Endothelial cell of umbilical vein (primary cell): ENCODE results near the gene ZC3H12C. TPM values are rescaled to one million over a fixed set of nuclear protein-coding genes. Genes with fewer than 3 reads are reported as not detected.

Experiments
- BruUV-seq: library from RNA; stranded (reverse); fragments of 400-500 nt; replicated peaks from 2 replicates; lab custom pipeline; 2021; lab: Mats Ljungman, UMichigan
- CTCF ChIA-PET: fragments of 300-600, 350-600 bp; sonication (Branson Sonifier 250); formaldehyde crosslinking; loops from one replicate; lab custom pipeline; 2021; ENCODE audit warnings: antibody characterized with exemption, inconsistent platforms; lab: Charles Lee
- POLR2A ChIA-PET: fragments of 300-600, 350-600 bp; sonication (Branson Sonifier 250); formaldehyde crosslinking; loops from one replicate; lab custom pipeline; 2021; ENCODE audit warnings: antibody characterized with exemption, inconsistent platforms; lab: Charles Lee
- DNase-seq: peaks from one replicate; pipeline ENCODE4 v3.0.0-alpha.2; 2011; ENCODE audit warnings: low read depth, low spot score
- FAIRE-seq: peaks from 2 replicates; lab custom pipeline; 2011; peaks lifted over from hg19 to GRCh38; lab: Jason Lieb, UNC
- H2AFZ ChIP-seq: 2 replicates; pipeline ENCODE4 v1.6.0; 2012; ENCODE audit warnings: low read depth, low read length, control low read depth, inconsistent platforms
- H3K27ac ChIP-seq: 2 replicates; pipeline ENCODE4 v1.5.1; 2011; ENCODE audit warnings: low read depth, mild to moderate bottlenecking, control low read depth, low read length, moderate library complexity; ENCODE audit not compliant: insufficient read depth
- H3K27me3 ChIP-seq, 2 experiments: 2 replicates each; pipeline versions ENCODE4 v1.6.0 to v1.6.1; 2011; ENCODE audit warnings: low read length in 2 of 2, mixed read lengths in 1 of 2; ENCODE audit not compliant: control insufficient read depth in 2 of 2, insufficient read depth in 2 of 2
- H3K36me3 ChIP-seq, 2 experiments: 2 replicates in 1 of 2; 3 replicates in 1 of 2; pipeline ENCODE4 v1.5.1; 2011; ENCODE audit warnings: low read length in 2 of 2, mild to moderate bottlenecking in 1 of 2, moderate library complexity in 1 of 2; ENCODE audit not compliant: control insufficient read depth in 2 of 2, insufficient read depth in 2 of 2; ENCODE audit errors: extremely low read depth in 1 of 2
- H3K4me1 ChIP-seq: 3 replicates; pipeline ENCODE4 v1.5.1; 2011; ENCODE audit warnings: mild to moderate bottlenecking, low read length; ENCODE audit not compliant: control insufficient read depth, insufficient read depth; ENCODE audit errors: extremely low read depth
- H3K4me2 ChIP-seq: 2 replicates; pipeline ENCODE4 v1.6.1; 2011; ENCODE audit warnings: low read length, control low read depth, mixed read lengths; ENCODE audit not compliant: insufficient read depth
- H3K4me3 ChIP-seq, 3 experiments: fragments of 200-600 bp in 1 of 3; sonication (generic), shearing (Covaris generic) in 1 of 3; replicated peaks in 1 of 3; 2 replicates each; pipeline ENCODE4 v1.5.1; 2011 to 2016; ENCODE audit warnings: control low read depth in 3 of 3, low read length in 3 of 3, mild to moderate bottlenecking in 2 of 3, inconsistent platforms in 1 of 3, low read depth in 1 of 3, moderate library complexity in 1 of 3; ENCODE audit not compliant: insufficient read depth in 1 of 3
- H3K79me2 ChIP-seq: 2 replicates; pipeline ENCODE4 v1.6.0; 2012; ENCODE audit warnings: low read length, inconsistent platforms; ENCODE audit not compliant: control insufficient read depth, insufficient read depth
- H3K9ac ChIP-seq: replicated peaks from 2 replicates; pipeline ENCODE3; 2011; ENCODE audit warnings: low read length, control low read depth; ENCODE audit not compliant: insufficient read depth; ENCODE audit errors: extremely low read depth
- H3K9me1 ChIP-seq: replicated peaks from 3 replicates; pipeline ENCODE4 v1.6.0; 2011; ENCODE audit warnings: mild to moderate bottlenecking, low read length; ENCODE audit not compliant: control insufficient read depth, insufficient read depth; ENCODE audit errors: extremely low read depth
- H3K9me3 ChIP-seq: replicated peaks from 2 replicates; pipeline ENCODE4 v1.5.1; 2012; ENCODE audit warnings: low read length, inconsistent platforms; ENCODE audit not compliant: control insufficient read depth, insufficient read depth
- H4K20me1 ChIP-seq: replicated peaks from 2 replicates; pipeline ENCODE3; 2011; ENCODE audit warnings: mild to moderate bottlenecking, low read length; ENCODE audit not compliant: control insufficient read depth, insufficient read depth; ENCODE audit errors: extremely low read depth
- EZH2 ChIP-seq: IDR thresholded peaks from 2 replicates; pipeline ENCODE4 v1.6.1; 2012; ENCODE audit warnings: borderline replicate concordance, low read depth, mild to moderate bottlenecking, moderate library complexity, low read length, inconsistent platforms; ENCODE audit not compliant: severe bottlenecking
- FOS ChIP-seq: IDR thresholded peaks from 2 replicates; pipeline ENCODE4 v1.6.1; 2011; ENCODE audit warnings: mild to moderate bottlenecking, low read length, moderate library complexity, borderline replicate concordance; ENCODE audit not compliant: insufficient read depth
- GATA2 ChIP-seq: IDR thresholded peaks from 2 replicates; pipeline ENCODE4 v1.7.0; 2011; ENCODE audit warnings: low read depth, mild to moderate bottlenecking, moderate library complexity, mixed read lengths, low read length; ENCODE audit not compliant: insufficient read length, insufficient read depth
- JUN ChIP-seq: IDR thresholded peaks from 2 replicates; pipeline ENCODE4 v1.6.1; 2011; ENCODE audit warnings: borderline replicate concordance, low read depth; ENCODE audit not compliant: insufficient read length, insufficient read depth
- MYC ChIP-seq: IDR thresholded peaks from one replicate; pipeline ENCODE4 v1.6.1; 2011; ENCODE audit warnings: mild to moderate bottlenecking, low read depth, low read length
- POLR2A ChIP-seq: IDR thresholded peaks from 2 replicates; pipeline ENCODE4 v1.6.1; 2012; ENCODE audit warnings: low read depth, mild to moderate bottlenecking, control low read depth, low read length
- POLR2AphosphoS5 ChIP-seq: IDR thresholded peaks from 2 replicates; pipeline ENCODE4 v1.6.1; 2012; ENCODE audit warnings: low read depth, mild to moderate bottlenecking, control low read depth, low read length, moderate library complexity; ENCODE audit not compliant: insufficient read depth
- dilution Hi-C: fragments of 300-500 bp; cut with MboI; formaldehyde crosslinking; loops from one replicate; pipeline ENCODE4 v1.15.0; 2019; ENCODE audit warnings: low sequenced_read_pairs; ENCODE audit not compliant: extremely low pct_ligation_motif_present
- intact Hi-C: fragments of 100-400 bp; cut with micrococcal nuclease; formaldehyde crosslinking; loops from one replicate; pipeline ENCODE4 v1.10.0; 2022
- polyA plus RNA-seq, 4 experiments: library from polyadenylated mRNA; depleted of rRNA in 3 of 4; stranded (reverse) in 3 of 4; unstranded in 1 of 4; fragments of >200 nt; gene quantifications; 2 replicates each; pipeline versions ENCODE4 v1.2.1 to v1.2.3, GENCODE V29; 2011 to 2012; ENCODE audit warnings: missing spikeins in 1 of 4
- total RNA-seq: library from RNA; stranded (reverse); gene quantifications from 2 replicates; pipeline ENCODE4 v1.2.3, GENCODE V29; 2021
- TF ChIP-seq, protein P1 (sequence below), 2 donors: IDR thresholded peaks; 1 replicate in 1 of 2; 2 replicates in 1 of 2; pipeline ENCODE4 v1.5.1; 2011; ENCODE audit warnings: low read length in 2 of 2, mild to moderate bottlenecking in 2 of 2, moderate library complexity in 2 of 2, control low read depth in 1 of 2, inconsistent platforms in 1 of 2, low read depth in 1 of 2; ENCODE audit not compliant: insufficient read depth in 1 of 2; ENCODE audit errors: extremely low read depth in 1 of 2
- TF ChIP-seq, protein P2 (sequence below): IDR thresholded peaks from 2 replicates; pipeline ENCODE4 v1.6.1; 2011; ENCODE audit not compliant: insufficient read depth, insufficient read length

The ZC3H12C gene
- total and polyA plus RNA-seq, 2 donors (not counting 3 experiments of a cell fraction or from before 2014, with no cell fraction given) = 5.5 to 14.7 TPM

DNA sequence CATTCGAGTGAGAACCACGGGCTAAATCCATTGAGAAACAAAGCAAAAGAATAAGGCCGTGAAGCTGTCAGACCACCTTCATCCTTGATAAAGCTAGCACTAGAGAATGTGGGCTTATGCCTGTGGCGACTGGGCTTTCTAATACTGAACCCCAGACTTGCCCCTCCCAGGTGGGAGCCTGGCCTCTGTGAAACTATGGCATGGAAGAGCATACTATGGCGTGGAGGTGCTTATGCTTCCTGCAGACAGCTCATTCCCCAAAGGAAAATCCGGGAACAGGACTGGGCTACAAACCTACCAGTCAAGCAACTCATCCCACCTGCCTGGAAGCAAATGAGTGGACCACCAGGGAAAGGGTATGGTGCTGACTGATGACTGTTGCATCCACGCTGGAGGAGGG lies 92.4 kb downstream of the ZC3H12C start:
- H3K36me3 ChIP-seq = no peaks in the 10 kb centered on the region
- no peaks in the 10 kb centered on the region for H3K79me2 ChIP-seq
- H3K9me1 ChIP-seq = no peaks in the 10 kb centered on the region
- TF ChIP-seq FOS = no peak
- TF ChIP-seq, protein P1, sequence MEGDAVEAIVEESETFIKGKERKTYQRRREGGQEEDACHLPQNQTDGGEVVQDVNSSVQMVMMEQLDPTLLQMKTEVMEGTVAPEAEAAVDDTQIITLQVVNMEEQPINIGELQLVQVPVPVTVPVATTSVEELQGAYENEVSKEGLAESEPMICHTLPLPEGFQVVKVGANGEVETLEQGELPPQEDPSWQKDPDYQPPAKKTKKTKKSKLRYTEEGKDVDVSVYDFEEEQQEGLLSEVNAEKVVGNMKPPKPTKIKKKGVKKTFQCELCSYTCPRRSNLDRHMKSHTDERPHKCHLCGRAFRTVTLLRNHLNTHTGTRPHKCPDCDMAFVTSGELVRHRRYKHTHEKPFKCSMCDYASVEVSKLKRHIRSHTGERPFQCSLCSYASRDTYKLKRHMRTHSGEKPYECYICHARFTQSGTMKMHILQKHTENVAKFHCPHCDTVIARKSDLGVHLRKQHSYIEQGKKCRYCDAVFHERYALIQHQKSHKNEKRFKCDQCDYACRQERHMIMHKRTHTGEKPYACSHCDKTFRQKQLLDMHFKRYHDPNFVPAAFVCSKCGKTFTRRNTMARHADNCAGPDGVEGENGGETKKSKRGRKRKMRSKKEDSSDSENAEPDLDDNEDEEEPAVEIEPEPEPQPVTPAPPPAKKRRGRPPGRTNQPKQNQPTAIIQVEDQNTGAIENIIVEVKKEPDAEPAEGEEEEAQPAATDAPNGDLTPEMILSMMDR (IDR thresholded peaks at IDR 0.05; ENCODE audit: extremely low read depth in 1 of 2, insufficient read depth in 1 of 2, low read depth in 1 of 2, low read length in 2 of 2) = no peak
- TF ChIP-seq POLR2AphosphoS5 = no peak
- TF ChIP-seq EZH2 = no peak
- no peak for TF ChIP-seq GATA2
- no peak for TF ChIP-seq JUN
- TF ChIP-seq, protein P2, sequence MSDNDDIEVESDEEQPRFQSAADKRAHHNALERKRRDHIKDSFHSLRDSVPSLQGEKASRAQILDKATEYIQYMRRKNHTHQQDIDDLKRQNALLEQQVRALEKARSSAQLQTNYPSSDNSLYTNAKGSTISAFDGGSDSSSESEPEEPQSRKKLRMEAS = no peak
- no peak for TF ChIP-seq POLR2A
- TF ChIP-seq MYC = no peak
- dilution Hi-C loops (no loop called here), intact Hi-C loops (loop anchor here (2.0 kb wide), 1 partner anchor 25 kb away; no protein-coding TSS in a partner anchor)
- H3K4me1 ChIP-seq = peaks cover 11% of the 10 kb centered on the region
- H3K4me2 ChIP-seq = no peak overlapping the region
- no peaks in the 10 kb centered on the region for H3K27me3 ChIP-seq
- ChIA-PET CTCF (interaction anchor here (1.2 to 1.7 kb wide), 3 partner anchors 12 to 16 kb away, joined by 3 to 5 read pairs (median 3); no protein-coding TSS in a partner anchor), POLR2A (no interaction called here)
- BruUV-seq = no TSS peak
- FAIRE-seq (no peak), DNase-seq (no peak)
- H3K4me3 ChIP-seq = no peak overlapping the region
- H4K20me1 ChIP-seq = no peaks in the 10 kb centered on the region
- H3K27ac ChIP-seq = no peak overlapping the region
- H2AFZ ChIP-seq = no peak overlapping the region
- no peak overlapping the region for H3K9ac ChIP-seq
- H3K9me3 ChIP-seq = no peaks in the 10 kb centered on the region
